CD4-positive, alpha-beta T cell treated with Interleukin-4 for 4 hours (primary cell): ENCODE measurements around the gene GPR160.

ENCODE experiments used
- DNase-seq: peaks from one replicate; pipeline ENCODE4 v3.0.0-alpha.2; 2020

GPR160 gene

GRCh38 chr3:170033489-170033888, 4.3 kb upstream of the GPR160 start:
- peak; percentile 39 for DNase-seq

- peak; percentile 19 for DNase-seq
Measured at GRCh38 chr3:170038434-170039110, 777 bp downstream of the GPR160 start.

GRCh38 chr3:170040418-170040817, 2.6 kb downstream of the GPR160 start:
- DNase-seq = no peak

GRCh38 chr3:170043506-170043905, 5.7 kb downstream of the GPR160 start:
- DNase-seq = no peak

GRCh38 chr3:170044271-170044670, 6.5 kb downstream of the GPR160 start:
- DNase-seq = no peak

DNA sequence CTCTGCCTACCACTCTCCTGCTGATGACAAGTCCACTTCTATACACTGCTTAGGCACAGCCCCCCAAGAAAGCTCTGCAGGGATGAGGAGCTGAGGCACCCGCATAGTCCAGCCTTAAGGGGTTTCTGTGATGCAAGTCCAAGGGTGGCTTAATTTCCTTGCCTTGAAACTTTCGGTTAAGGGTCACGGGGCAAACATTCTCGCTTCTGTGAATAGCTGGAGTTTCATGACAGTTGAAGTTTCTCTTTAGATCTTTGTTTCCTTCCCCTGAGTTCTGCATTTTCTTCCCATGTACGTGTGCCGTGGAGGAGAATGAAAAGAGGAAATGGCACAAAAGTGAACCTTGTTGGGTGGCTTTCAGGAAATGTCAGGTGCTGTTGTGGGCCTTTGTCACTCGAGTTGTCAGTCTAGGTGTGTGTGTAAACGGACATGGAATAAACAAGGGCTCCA, 7.0 kb downstream of the GPR160 start:
- DNase-seq = no peak

- no peak for DNase-seq
Measured at GRCh38 chr3:170046269-170047132, 8.7 kb downstream of the GPR160 start.

GRCh38 chr3:170047133-170047404, 9.3 kb downstream of the GPR160 start:
- DNase-seq = no peak

DNA sequence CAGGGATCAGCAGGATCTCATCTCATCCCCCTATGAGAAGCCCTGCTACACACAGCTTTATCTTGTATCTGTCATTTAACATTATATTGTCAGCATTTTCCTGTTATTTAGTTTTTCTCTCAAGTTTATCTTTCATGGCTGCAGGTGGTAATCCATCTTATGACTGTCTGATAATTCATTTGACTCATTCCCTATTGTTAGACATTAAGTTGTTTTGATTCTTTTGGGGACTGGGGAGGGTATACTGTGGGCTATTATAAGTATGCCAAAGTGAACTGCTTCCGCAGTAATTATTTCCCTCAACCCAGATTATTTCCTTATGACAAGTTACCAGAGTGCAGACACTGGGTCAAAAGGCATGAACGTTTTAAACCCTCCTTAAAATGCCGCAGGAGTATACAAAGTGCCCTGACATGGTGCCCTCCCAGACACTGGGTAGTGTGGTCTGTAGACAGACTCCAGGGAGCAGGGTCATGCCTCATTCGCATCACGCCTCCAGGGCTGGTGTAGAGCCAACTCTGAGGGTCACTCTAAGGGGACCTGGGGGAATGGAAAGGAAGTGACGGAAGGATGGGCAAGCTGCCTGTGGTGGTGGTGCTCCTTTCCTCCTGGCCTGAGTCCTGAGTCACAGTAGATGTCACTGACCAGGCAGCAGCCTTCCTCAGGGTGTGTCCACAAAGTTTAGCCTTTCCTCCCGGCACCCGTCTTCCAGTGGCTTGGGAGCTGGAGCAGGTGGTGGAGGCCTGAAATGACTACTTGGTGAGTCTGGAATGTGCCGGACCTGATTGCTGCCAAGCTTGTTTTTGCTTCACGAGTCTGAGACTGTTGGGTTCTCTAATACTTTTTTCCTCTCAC, 11.6 kb downstream of the GPR160 start:
- DNase-seq = no peak

- no peak for DNase-seq
Measured at GRCh38 chr3:170050753-170051152, 13.0 kb downstream of the GPR160 start.

GRCh38 chr3:170052398-170052797, 14.6 kb downstream of the GPR160 start:
- no peak for DNase-seq

DNA sequence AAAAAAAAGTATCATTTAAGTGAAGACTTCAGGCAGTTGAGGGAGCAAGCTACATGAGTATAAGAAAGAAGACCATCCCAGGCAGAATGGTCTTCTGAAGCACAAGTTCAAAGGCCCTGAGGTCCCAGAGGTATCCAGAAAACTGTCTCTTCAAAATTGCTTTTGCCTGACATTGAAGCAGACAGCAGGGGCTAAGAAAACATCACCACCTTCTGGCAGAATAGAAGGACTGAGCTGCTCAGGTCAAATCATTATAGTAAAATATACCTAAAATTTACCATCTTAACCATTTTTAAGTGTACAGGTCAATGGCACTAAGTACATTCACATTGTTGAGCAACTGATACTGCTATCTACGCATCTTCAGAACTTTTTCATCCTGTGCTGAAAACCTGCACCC, 16.4 kb downstream of the GPR160 start:
- peak; percentile 10 for DNase-seq

DNA sequence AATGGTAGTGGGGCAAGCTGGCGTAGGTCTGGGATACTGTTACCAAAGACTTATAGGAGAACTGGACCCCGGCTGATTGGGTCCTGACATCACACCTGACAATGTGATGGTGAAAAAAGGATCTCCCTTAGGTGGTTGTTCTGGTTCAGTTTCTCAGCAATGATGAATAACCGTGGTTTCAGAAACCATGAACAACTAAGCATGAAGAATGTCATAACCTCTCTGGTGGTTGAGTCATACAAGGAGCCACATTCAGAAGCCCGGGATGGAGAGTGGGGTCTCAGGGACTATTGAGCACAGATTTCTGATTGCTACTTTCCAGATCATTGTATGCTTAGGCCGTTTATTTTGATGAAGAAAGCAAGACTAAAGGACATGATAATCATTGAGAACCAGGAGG, 17.4 kb downstream of the GPR160 start:
- DNase-seq = no peak

DNA sequence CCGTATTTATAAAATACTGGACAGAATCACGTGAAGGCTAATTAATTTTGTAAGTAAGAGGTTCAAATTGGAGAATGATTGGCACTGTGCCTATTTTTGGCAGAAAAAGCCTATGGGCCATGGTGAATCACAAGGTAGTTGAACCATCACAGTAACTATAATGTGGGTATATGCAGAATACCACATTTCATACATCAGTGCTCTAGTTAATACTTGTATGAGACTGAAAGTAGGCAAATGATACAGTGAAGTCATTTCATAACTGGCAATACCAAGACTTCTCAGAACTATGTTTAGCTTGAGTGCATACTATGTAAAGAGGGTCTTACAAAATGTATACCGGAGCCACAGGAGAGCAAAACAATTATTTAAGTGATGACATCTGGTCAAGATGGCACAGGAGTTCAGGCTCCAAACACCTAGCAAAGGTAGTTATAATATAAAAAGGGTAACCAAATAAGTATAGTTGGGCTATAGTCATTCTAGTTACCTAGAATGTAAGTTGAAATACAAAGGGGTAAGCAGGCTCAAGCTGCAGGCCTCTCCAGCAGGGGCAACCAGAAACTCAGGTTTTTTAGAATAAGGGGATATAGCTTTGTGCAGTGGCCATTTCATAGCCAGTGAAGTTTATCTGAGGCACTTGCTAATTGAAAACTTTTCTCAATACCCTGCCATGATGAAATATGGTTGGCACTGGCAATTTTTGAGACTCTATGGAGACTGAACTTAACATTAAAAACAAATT, 19.1 kb downstream of the GPR160 start:
- DNase-seq = no peak

- no peak for DNase-seq
Measured at GRCh38 chr3:170057550-170057949, 19.8 kb downstream of the GPR160 start.

- DNase-seq = no peak
Measured at GRCh38 chr3:170058127-170058526, 20.3 kb downstream of the GPR160 start.

DNA sequence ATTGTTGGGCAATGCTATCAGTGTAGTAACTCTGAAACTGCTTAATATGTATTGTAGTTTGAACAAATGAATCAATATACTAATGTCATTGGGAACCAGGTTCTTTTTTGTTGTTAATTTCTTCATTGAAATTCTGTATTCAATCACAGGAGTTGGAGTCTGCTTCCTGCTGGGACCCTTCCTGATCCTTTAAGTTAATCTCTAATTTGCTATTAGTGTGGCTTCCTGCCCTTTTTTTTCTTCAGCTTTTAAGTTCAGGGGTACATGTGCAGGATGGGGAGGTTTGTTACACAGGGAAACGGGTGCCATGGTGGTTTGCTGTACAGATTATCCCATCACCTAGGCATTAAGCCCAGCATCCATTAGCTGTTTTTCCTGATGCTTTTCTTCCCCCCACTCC, 21.7 kb downstream of the GPR160 start:
- DNase-seq = no peak

DNA sequence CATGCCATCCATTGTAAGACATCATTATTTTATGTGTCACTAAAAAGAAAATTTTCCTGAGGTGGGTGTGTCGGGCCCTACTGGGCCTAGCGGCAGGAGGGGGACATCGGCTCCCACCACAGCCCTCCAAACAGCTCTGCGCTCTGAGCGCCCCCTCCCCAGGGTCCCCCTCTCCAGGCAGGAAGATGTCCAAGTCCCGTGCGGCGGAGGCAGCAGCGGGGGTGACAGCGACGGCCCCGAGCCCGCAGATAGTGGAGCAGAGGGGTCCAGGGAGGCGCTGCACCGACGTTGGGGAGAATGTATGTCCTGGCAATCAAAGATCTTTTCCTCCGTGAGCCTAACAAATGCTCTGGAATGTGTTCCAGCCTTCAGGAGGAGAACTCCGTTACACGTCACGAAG, 24.3 kb downstream of the GPR160 start:
- DNase-seq = no peak

DNA sequence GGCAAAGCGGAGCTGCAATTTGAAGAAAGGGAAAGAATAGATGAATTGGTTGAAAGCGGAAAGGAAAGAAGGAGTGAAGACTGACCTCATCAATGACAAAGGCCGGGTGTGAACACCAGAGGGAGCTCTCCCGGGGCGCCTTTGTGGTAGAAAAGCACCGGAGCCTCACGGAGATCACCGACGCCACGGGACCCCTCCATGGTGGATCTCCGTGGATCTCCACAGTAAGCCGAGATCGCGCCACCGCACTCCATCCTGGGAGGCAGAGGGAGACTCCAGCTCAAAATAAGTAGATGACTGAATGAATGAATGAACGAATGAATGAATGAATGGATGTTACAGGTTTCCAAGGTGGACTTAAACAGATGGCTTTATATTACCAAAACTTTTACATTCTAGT, 25.0 kb downstream of the GPR160 start:
- DNase-seq = no peak

- no peak for DNase-seq
Measured at GRCh38 chr3:170063691-170064090, 25.9 kb downstream of the GPR160 start.

- no peak for DNase-seq
Measured at GRCh38 chr3:170064108-170064507, 26.3 kb downstream of the GPR160 start.

GRCh38 chr3:170075441-170076091, 37.8 kb downstream of the GPR160 start:
- DNase-seq = no peak
